NCI-H748 (cell line): ENCODE results near the gene TGFBR2.
A peak's percentile ranks its signal among the peaks of the same experiment; 100 is the strongest.

Experiments used
- DNase-seq: peaks from one replicate; lab custom pipeline; 2025; ENCODE audit not compliant: unreplicated experiment; lab: John Stamatoyannopoulos, UW

Gene TGFBR2

DNA sequence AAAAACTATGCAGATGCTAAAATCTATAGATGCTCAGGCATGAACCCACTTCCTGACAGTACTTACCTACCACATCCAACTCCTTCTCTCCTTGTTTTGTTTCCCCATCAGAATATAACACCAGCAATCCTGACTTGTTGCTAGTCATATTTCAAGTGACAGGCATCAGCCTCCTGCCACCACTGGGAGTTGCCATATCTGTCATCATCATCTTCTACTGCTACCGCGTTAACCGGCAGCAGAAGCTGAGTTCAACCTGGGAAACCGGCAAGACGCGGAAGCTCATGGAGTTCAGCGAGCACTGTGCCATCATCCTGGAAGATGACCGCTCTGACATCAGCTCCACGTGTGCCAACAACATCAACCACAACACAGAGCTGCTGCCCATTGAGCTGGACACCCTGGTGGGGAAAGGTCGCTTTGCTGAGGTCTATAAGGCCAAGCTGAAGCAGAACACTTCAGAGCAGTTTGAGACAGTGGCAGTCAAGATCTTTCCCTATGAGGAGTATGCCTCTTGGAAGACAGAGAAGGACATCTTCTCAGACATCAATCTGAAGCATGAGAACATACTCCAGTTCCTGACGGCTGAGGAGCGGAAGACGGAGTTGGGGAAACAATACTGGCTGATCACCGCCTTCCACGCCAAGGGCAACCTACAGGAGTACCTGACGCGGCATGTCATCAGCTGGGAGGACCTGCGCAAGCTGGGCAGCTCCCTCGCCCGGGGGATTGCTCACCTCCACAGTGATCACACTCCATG lies 65.3 kb downstream of the TGFBR2 start:
- no peak for DNase-seq

DNA sequence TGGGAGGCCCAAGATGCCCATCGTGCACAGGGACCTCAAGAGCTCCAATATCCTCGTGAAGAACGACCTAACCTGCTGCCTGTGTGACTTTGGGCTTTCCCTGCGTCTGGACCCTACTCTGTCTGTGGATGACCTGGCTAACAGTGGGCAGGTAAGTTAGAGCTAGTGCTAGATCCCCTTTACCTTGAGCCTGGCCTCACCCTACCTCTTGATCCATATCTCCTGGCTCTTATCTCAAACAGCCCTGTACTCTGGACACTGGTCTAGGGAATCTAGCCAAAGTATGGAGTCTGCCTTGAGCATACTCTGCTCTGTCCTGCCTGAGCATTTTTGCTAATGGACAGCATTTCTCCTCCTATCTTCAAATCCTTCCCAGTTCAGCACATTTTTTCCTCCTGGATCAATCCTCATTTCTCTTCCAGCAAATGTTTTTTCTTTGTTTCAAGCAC lies 65.9 kb downstream of the TGFBR2 start:
- DNase-seq, result no peak

DNA sequence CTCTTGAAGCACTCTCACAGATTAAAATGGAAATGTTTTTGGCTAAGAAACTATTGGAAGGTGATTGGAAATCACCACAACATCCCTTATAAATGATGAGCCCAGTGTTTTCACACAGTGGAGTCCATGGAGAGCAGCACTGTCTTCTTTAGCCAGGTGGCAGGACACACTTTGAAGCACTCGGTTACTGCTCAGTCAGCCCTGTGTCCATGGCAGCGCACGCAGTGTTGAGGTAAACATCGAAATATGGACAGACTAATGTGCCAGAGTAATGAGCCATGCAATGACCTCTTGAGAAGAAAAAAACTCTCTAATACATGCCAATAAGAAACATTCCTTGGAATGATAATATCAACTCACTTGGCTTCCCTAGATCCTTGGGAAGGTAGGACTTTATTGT lies 66.6 kb downstream of the TGFBR2 start:
- peak; percentile 21 for DNase-seq

DNA sequence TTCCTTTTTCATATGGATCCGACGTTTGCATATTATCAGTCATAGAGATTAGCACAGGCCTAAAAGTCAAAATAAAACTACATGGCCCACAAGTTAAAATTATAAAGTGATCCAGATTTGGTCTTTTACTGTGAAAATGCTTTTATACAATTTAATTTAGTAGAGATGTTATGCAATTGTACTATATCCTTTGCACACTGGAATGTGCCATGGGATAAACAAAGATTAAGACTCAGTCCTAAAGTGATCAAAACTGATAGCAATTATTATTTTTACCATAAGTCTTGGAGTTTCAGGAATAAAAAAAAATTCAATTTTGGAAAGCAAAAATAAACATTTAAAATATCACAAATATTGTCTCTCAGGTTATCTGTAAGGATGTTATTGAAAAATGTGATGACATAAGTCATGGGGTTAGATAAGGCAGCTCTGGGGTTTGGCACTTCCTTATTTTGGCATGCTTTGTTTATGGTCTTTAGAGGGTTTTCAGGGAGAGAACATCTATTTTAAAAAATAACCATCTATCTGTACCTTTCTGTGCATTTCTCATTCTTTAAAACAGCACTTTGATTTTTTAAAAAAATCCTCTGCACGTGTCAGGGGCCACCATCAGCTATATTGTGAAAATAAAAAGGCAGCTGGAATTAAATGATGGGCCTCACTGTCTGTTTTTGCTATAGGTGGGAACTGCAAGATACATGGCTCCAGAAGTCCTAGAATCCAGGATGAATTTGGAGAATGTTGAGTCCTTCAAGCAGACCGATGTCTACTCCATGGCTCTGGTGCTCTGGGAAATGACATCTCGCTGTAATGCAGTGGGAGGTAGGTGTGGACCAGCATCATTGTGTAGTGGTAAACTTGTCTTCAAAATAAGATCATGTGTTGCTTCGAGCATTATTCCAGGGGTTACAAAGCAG lies 67.3 kb downstream of the TGFBR2 start:
- DNase-seq, result no peak

DNA sequence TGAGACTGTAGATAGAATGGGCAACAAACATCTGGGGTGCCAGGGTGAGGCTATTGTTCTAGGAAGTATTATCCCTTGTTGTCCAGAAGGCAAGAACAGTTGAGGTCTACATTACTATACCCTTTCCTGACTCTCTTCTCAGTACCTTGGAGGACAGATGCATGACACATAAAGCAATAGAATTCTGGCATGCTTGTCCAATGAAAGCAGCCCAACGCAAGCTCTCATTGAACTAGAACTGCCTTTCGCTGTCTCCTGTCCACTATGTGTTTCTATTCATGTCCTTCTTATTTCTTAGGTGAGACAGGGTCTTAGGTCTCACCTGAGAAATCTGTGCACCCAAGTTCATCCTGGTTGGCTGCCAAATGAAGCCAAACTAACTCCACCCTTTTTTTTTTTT lies 68.6 kb downstream of the TGFBR2 start:
- DNase-seq, result no peak

DNA sequence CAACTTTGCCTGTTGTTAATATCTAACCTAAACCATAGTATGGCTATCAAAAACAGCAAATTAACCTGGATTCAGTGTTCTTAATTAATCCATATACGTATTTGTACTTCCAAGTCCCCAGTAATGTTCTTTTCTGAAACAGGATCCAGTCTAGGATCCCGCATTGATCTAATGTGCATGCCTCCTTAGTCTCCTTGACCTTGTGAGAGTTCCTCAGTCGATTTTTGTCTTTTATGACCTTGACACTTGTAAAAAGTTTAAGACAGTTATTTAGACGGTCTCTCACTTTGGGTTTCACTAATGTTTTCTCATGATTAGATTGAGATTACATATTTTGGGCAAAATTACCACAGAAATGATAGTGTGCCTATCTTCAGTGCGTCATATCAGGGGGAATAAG lies 69.4 kb downstream of the TGFBR2 start:
- DNase-seq, result no peak

DNA sequence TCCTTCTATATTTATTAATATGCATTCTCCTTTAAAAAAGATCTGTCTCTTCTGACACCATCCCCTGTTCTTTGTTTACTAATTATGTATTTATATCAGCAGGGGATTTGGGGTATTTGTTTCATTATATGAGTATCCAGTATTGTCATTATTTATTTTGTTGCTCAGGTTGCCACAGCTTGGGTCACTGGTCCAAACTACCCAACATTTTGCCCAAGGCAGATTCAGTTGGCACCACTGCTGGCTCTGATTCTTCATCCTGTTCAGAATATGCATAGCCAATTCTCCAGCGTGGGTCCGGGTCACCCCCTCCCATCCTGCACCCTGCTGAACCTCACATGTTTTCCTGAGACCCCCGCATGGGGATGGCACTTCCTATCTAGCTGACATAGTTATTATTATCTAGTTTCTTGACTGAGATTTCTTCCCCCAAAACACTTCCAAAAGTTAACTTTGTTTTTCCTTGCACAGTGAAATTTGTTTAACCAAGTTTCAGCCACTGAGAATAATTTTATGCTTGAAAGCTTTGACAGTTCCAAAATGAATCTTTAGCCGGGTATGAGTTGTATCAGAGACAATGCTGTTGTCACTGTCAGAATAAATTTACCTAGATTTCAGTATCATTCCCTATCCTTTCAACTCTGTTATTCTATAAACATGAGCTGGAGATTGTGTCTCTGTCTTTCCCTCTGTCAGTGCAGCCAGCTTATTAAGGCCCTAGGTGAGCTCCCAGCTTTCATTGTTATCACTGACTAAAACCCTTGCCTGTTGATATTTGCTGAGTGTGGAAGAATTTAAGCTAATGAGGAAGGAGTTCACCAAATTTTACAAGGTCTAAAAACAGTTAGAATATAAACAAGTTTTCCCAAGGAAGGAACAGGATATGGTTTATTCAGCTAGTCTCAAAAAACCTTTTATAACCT lies 70.3 kb downstream of the TGFBR2 start:
- DNase-seq, result no peak

DNA sequence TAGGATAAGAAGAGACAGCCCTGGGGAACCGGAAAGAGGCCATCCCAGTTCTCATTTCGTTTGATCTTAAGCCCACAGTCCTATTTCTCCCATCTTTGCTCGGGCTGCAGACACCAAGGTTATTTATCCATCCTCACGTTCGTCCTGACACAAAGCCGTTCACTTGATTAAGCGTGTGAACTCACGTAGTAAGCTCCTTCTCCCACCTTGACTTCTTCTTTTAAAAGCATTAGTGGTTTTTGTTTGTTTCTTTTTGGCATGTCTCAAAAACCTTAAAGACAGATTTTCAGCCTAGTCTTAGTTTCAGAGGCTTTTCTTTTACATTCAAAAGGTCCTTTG lies 70.9 kb downstream of the TGFBR2 start:
- DNase-seq, result no peak

DNA sequence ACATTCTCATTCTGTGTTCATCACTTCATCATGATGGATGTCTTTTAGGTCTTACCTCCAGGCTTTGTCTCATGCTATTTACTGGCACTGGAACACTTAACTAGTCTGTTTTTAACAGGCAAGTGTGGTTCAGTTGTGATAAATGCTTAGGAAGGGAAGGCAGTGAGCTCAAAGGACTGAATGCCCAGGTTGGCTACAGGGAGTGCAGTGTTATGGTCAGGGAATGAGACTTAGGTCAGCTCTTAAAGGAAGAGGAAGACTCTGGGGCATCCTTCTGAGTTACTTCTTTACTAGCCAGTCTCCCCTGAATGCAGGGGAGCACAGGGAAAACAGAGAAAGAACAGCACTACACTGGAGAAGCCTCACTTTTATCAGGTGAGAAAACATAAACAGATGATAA lies 72.6 kb downstream of the TGFBR2 start:
- DNase-seq, result no peak

DNA sequence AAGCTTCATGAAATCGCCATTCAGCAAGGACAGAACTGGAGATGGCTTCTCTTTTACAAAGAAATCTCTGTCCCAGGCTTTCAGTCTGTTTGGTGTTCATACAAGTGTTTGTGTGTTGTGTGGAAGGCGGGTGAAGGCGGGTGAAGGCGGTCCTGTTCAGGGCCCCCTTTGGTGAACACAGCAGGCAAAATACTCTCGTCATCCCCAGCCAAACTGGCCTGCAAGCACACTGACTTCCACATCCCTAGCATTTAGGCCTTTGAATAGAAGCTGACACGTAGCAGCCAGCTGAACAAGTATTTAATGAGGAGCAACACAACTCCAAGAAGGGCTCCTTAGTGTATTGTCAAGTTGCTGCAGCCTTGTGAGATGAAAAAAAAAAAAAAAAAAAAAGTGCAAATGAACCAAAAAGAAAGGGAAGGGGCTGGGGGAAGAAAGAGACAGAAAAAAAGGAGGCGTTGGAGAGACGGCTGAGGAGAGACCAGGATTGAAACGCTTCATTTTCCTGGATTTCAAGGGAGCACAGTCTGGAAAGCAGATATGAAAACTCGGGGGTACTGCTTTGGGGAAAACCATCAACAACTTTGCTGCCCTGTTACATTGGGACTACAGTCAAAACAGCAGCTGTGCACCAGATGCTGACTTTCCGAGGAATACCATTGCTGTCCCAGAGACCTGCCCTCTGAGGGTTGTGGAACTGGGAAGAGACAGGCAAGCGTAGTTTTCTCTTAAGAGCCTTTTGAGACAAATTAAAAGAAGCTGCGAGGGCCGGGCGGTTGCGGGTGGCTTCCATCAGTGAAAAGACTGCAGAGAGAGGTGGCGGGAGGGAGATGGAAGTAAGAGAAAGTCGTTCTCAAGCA lies 74.6 kb downstream of the TGFBR2 start:
- DNase-seq, result no peak

DNA sequence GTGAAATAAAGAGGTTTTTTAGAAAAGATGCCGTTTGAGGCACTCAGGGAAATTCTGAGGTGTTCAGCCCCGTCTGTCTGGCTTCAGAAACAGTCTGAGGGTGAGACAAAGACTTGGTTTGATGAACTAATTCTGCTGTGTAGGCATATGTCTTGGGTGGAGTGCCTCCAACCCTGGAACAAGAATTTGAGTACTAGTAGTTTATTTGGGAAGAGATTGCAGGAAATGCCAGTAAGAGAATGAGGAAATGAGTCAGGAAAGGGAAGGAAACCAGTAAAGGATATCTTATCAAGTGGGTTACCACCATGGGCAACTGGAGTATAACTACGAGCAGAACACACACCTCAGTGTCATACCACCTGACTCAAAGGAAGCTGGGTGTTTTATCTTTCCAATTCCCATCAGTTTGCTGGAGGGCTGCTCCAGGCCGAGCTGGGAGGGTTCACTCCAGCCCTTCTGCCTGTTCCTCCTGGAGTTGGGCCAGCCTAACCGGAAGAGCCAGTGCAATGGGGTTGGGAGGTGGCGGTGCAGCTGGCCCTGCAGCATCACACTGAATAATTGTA lies 75.3 kb downstream of the TGFBR2 start:
- no peak for DNase-seq

DNA sequence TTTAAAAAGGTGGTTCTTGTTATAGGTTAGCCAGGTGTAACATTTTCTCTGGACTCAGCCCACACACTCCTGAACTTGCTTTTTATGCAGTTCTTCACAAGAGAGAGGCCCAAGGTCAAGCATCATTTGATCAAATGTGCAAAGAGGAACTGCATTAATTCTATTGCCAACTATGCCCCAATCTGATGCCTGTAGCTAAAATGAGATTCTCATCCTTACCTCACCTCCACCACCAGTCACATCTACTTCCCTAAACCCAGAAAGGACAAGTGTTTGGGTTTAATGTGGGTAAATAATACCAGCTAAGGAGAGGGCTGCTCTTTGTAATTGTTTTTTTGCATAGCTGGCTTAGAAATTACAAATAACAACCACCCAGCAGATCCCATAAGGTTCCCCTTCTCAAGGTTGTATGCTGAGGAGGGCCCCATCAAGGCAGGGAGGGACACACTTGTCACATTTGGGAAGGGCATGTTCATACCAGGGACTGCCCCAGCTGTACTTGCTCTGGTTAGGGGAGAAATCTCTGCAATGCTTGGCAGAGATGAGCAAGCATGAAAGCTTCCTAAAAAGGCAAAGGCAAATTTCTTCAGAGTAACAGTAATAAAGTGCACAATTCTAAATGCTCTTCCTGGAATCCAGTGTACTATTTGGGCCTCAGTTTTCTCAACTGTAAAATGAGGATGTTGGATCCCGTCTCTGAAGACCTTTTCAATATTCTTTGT lies 76.2 kb downstream of the TGFBR2 start:
- no peak for DNase-seq

DNA sequence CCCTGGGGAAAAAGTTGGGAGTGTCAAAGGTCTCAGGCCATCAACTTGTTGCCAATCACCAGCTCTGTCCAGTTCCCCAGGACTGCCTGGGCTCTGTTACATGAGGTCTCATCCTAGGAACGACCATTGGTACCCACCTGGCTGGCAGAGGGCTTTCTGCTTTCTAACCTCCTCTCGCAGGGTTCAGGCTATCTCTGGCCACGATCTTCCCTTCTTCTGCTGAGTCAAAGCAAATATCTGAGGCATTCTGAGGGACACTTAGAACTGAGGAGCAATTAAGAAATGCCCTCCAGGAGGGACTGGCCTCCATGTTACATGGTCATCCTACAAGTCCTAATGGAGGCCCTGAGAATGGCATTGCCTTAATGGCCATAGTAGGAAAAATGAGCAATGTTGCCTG lies 77.4 kb downstream of the TGFBR2 start:
- DNase-seq, result no peak

DNA sequence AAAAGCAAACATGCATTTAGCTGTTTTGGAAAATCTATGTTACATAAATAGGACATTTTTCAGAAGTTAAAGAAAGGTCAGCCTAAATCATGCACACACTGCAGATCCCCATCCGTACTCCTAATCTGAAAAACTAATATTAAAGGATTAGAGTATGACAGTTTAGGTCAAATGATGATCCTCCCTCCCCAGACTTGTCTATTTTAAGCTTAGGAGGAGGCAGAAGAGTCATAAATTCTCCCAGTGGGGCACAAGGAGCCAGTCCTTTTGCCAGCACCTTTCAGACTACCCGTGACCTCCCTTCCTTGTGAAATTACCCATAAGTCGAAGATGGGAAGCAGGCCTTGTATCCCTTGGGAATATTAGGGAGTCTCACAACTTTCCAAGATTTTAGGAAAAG lies 78.0 kb downstream of the TGFBR2 start:
- DNase-seq, result no peak

DNA sequence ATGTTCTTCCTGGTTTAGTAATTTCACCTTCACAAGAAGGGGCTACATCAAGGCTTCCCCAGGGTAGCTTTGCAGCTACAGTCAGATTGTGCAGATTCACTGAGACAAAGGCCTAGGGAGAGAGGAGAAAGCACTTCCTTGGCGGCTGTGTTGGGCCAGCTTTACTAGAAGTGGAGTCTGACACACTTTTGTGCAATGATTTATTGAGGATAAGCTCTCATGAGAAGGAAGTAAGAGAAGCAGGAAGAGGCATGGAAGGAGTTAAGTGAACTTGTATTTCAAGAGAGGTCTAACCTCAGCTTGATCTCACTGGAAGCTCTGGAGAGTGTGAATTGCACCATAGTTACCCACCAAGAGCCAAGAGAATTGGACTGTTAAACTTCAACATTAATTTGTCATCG lies 78.9 kb downstream of the TGFBR2 start:
- DNase-seq, result no peak

DNA sequence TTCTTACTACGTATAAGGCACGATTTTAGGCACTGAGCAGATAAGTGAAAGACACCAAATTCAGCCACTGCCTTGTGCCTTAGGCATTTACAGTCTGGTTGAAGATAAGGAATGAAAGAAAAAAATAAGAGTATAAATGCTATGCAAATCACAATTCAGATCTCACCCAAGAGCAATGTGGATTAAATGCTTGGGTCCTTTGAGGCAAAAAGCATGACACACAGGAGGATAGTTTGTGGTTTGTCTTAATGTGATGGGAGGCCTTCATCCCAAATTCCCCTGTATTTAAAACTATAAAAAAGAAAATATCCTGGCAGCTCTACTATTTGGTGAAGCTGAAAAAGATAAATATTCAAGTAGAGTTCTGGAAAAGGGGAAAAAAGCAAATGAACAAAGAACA lies 79.8 kb downstream of the TGFBR2 start:
- DNase-seq, result no peak

DNA sequence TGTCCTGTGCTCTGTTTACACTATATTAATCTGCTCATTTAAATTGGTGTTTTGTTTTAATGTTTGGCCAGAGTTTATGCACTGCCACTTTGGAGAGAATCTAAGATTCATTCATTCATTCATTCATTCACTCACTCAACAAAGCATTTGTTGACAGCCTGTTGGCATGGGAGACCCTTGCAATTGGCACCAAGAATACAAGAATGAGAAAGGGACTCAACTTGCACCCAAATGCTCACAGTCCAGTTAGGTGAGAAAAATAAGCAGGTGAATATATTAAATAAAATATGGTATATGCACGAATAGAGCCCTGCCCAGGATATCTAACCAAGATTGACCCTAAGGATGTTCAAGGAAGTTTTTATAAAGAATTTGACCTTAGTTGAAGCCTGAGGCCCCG lies 80.4 kb downstream of the TGFBR2 start:
- DNase-seq, result no peak

DNA sequence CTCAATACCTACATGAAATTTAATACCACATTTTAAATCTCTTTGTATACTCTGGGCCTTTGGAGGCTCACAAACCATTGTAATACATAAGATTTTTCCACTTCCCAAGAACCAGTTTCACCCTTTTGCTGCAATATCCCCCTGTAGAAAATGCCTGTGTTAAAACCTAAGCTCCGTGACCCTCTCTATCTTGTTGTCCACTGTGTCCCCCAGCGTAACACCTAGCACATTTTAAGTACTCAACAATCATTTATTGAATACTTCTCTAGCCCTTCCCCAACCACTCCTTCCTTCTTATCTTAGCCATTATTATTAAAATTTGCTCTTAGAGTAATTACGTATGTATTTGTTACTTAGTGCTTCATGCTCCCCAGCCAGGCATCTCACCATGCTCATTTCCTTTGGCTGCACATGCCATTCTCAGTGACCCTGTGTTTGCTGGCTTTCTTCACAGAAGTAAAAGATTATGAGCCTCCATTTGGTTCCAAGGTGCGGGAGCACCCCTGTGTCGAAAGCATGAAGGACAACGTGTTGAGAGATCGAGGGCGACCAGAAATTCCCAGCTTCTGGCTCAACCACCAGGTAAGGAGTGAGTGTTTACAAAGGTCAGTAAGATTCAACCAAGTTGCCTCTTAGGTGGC lies 81.6 kb downstream of the TGFBR2 start:
- no peak for DNase-seq
